GM13976 (cell line): Measurements from ENCODE around the gene PCBP3.

Experiments
- DNase-seq: peaks from one replicate; pipeline ENCODE4 v3.0.0; 2012; ENCODE audit warnings: low spot score
- in situ Hi-C: fragments of 300-500 bp; cut with MboI; formaldehyde crosslinking; loops from one replicate; pipeline ENCODE4 v1.12.0; 2022; ENCODE audit warnings: low sequenced_read_pairs, mixed read lengths, inconsistent platforms; ENCODE audit not compliant: unreplicated experiment
- TF ChIP-seq, protein P1 (sequence below): IDR thresholded peaks from 2 replicates; pipeline ENCODE4 v1.5.1; 2012; ENCODE audit warnings: borderline replicate concordance, mild to moderate bottlenecking; ENCODE audit not compliant: insufficient read depth; ENCODE audit errors: extremely low read depth, missing control alignments, control extremely low read depth

PCBP3 gene

DNA sequence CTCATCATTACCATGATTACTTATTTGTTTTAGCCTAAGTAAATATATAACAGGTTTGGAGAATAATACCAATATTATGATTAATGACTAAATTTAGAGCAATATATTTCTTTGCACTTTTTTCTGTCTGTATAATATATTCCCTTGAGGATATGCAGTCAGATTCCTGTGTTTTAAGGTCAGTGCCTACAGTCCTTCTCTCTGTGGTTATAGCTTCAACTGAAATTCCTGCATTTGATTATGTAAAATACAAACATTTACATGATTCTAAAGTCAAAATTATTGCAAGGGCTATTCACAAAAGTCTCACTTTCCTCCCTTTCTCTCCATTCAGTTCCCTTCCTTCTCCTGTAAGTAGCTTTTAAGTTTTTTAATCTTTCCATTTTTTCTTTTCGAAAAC is 195.1 kb downstream of the PCBP3 start:
- TF ChIP-seq, protein P1, sequence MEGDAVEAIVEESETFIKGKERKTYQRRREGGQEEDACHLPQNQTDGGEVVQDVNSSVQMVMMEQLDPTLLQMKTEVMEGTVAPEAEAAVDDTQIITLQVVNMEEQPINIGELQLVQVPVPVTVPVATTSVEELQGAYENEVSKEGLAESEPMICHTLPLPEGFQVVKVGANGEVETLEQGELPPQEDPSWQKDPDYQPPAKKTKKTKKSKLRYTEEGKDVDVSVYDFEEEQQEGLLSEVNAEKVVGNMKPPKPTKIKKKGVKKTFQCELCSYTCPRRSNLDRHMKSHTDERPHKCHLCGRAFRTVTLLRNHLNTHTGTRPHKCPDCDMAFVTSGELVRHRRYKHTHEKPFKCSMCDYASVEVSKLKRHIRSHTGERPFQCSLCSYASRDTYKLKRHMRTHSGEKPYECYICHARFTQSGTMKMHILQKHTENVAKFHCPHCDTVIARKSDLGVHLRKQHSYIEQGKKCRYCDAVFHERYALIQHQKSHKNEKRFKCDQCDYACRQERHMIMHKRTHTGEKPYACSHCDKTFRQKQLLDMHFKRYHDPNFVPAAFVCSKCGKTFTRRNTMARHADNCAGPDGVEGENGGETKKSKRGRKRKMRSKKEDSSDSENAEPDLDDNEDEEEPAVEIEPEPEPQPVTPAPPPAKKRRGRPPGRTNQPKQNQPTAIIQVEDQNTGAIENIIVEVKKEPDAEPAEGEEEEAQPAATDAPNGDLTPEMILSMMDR = no peak
- no peak for DNase-seq
- in situ Hi-C loops = no loop called here

DNA sequence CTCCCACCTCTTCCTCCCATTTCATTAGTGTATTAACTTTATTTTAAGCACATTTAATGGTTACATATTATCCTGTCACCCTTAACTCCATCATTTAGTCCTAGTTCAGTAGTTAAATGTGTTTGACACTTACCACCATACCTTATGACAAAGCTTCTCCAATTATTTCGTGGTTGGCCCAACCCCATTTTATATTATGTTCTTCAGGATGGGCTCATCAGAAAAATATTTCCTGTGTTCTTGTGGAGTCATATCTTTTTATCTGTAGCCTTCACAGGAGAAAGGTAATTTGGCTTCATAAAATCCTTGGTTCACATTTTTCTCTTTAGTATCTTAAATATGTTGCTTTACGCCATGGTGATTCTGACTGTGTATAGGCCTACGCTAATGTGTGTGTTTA is 195.7 kb downstream of the PCBP3 start:
- in situ Hi-C loops = no loop called here
- TF ChIP-seq, protein P1 = no peak
- DNase-seq = no peak

DNA sequence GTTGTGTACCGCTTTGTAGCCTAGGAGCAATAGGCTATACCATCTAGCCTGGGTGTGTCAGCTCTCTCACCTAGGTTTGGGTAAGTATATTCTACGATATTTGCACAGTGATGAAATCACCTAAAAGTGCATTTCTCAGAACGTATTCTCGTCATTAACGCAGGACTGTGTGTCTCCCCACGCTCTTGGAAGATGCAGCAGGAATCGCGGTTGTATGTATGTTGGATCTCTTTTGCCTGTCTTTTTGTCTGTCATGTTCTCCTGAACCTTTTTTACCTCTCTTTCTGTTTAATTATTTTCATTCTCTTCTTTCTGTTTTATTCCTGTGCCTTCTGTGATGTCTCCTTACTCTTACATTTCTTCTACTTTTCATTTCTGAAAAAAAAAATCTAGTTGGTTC is 197.5 kb downstream of the PCBP3 start:
- TF ChIP-seq, protein P1 = no peak
- in situ Hi-C loops = no loop called here
- no peak for DNase-seq

DNA sequence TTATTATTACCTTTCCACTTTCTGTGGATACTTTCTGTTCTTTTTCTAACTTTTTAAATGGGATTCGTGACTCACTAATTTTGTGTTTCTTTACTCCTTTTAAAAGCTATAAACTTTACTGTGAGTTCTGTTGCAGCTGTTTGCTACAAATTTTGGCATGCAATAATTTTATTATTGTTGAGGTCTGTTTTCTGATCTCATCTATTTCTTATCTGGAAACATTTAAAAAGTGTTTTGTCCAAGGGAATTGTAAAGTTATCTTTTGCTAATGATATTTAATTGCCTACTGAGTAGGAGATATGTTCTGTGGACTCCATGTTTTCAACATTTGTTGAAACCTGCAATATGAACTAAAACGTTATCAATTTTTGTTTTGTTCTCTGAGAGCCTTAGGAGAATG is 199.9 kb downstream of the PCBP3 start:
- TF ChIP-seq, protein P1 = no peak
- in situ Hi-C loops = no loop called here
- DNase-seq = no peak

DNA sequence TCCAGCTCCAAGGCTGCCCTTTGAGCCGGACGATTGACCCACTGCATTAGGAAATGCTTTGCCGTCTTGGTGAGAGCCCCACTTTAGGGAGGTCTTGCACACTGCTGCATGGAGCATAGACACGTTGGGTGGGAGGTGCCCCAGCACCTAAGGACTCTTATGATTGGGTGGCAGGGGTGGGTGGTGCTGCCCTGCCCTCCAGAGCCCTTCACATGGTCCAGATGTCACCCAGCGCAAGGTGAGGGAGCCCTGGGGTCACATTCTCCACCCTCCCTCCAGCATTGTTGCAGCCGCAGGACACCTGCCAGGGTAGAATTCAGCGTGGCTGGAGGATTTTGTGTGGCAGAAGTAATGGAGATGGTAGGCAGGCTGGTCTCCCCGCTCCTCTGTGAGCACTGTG is 200.7 kb downstream of the PCBP3 start:
- in situ Hi-C loops = no loop called here
- no peak for DNase-seq
- TF ChIP-seq, protein P1 = no peak

DNA sequence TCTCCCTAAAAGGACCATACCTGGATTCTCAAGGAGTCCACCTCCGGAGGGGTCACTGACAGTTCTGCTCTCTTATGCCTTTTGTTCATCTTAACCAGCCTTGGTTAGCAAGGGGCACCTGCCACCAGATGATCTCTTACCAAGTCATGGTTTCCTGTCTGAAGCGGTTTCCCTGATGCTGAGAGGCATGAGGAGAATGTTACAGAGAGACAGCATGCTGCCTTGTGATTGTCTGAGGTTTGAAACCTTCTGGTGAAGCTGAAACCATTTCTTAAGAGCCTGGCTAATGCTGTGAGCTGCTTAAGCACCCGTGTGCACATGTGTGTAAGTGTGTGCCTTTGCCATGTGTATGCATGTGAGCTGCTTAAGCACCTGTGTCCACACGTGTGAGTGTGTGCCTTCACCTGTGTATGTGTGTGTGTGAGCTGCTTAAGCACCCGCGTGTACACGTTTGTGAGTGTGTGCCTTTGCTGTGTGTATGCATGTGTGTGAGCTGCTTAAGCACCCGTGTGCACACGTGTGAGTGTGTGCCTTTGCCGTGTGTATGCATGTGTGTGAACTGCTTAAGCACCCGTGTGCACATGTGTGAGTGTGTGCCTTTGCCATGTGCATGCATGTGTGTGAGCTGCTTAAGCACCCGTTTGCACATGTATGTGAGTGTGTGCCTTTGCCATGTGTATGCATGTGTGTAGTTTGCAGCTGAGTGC is 201.7 kb downstream of the PCBP3 start:
- TF ChIP-seq, protein P1 = no peak
- in situ Hi-C loops = no loop called here
- no peak for DNase-seq
